Measurements from ENCODE around the gene ZNF688. TPM values are rescaled to one million over a fixed set of nuclear protein-coding genes. Genes with fewer than 3 reads are reported as not detected.
"Not testable (repeated sequence)": the region's sequence is repeated elsewhere in the genome, so short reads cannot be mapped to it uniquely, and the experiment has no call there.

Gene ZNF688
- total and polyA plus RNA-seq, 2 of the 13 experiments (the other 11 are each of a cell fraction or from before 2014, with no cell fraction given), result 2.4 to 5.4 TPM

DNA sequence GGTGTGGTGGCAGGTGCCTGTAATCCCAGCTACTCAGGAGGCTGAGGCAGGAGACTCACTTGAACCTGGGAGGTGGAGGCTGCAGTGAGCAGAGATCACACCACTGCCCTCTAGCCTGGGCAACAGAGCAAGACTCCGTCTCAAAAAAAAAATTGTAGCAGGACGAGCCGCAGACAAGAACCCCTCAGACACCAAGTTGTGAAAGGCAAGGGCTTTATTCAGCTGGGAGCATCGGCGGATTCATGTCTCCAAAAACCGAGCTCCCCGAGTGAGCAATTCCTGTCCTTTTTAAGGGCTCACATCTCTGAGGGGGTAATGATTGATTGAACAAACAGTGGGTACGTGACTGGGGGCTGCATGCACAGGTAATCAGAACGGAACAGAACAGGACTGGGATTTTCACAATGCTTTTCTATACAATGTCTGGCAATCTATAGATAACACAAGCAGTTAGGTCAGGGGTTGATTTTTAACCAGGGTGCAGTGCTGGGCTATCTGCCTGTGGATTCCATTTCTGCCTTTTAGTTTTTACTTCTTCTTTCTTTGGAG is 30.5 kb downstream of the ZNF688 start (continued):
- TF ChIP-seq LCORL (IDR thresholded peaks at IDR 0.05); HNF4G (IDR thresholded peaks at IDR 0.05; ENCODE audit: borderline replicate concordance, low read depth, low read length): not testable (repeated sequence)
- peak; percentile 75 for TF ChIP-seq LCORL (CRISPR knock-in tag; IDR thresholded peaks at IDR 0.05)
- 0 out of 2 replicates have a peak, but pooled peaks have one; percentile 38 for TF ChIP-seq SP4 (CRISPR knock-in tag; IDR thresholded peaks at IDR 0.05)
- TF ChIP-seq, protein P1, sequence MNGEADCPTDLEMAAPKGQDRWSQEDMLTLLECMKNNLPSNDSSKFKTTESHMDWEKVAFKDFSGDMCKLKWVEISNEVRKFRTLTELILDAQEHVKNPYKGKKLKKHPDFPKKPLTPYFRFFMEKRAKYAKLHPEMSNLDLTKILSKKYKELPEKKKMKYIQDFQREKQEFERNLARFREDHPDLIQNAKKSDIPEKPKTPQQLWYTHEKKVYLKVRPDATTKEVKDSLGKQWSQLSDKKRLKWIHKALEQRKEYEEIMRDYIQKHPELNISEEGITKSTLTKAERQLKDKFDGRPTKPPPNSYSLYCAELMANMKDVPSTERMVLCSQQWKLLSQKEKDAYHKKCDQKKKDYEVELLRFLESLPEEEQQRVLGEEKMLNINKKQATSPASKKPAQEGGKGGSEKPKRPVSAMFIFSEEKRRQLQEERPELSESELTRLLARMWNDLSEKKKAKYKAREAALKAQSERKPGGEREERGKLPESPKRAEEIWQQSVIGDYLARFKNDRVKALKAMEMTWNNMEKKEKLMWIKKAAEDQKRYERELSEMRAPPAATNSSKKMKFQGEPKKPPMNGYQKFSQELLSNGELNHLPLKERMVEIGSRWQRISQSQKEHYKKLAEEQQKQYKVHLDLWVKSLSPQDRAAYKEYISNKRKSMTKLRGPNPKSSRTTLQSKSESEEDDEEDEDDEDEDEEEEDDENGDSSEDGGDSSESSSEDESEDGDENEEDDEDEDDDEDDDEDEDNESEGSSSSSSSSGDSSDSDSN (CRISPR knock-in tag; IDR thresholded peaks at IDR 0.05), result 0 out of 2 replicates have a peak, but pooled peaks have one; percentile 20
- peak; percentile 82 for TF ChIP-seq ZMYM2 (CRISPR knock-in tag; IDR thresholded peaks at IDR 0.05)
- TF ChIP-seq BRD4 (CRISPR knock-in tag; IDR thresholded peaks at IDR 0.05), result 0 out of 2 replicates have a peak, but pooled peaks have one; percentile 45
- peak; percentile 94 for TF ChIP-seq MIXL1 (CRISPR knock-in tag; IDR thresholded peaks at IDR 0.05)
- TF ChIP-seq SRY (CRISPR knock-in tag; IDR thresholded peaks at IDR 0.05), result peak; percentile 70; the same call in 1 of the 2 replicates
- TF ChIP-seq NCOA1 (CRISPR knock-in tag; IDR thresholded peaks at IDR 0.05), result peak; percentile 72; the same call in 1 of the 2 replicates
- TF ChIP-seq TBX2 (CRISPR knock-in tag; IDR thresholded peaks at IDR 0.05; ENCODE audit: borderline replicate concordance), result peak; percentile 86
- TF ChIP-seq, protein P2, sequence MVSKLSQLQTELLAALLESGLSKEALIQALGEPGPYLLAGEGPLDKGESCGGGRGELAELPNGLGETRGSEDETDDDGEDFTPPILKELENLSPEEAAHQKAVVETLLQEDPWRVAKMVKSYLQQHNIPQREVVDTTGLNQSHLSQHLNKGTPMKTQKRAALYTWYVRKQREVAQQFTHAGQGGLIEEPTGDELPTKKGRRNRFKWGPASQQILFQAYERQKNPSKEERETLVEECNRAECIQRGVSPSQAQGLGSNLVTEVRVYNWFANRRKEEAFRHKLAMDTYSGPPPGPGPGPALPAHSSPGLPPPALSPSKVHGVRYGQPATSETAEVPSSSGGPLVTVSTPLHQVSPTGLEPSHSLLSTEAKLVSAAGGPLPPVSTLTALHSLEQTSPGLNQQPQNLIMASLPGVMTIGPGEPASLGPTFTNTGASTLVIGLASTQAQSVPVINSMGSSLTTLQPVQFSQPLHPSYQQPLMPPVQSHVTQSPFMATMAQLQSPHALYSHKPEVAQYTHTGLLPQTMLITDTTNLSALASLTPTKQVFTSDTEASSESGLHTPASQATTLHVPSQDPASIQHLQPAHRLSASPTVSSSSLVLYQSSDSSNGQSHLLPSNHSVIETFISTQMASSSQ (IDR thresholded peaks at IDR 0.05; ENCODE audit: low read depth), result peak; percentile 83
- TF ChIP-seq, protein P2 (CRISPR knock-in tag; IDR thresholded peaks at IDR 0.05; ENCODE audit: borderline replicate concordance), result peak; percentile 93
- TF ChIP-seq ZMYM3 (CRISPR knock-in tag; IDR thresholded peaks at IDR 0.05), result peak; percentile 99
- TF ChIP-seq PITX1 (CRISPR knock-in tag; IDR thresholded peaks at IDR 0.05), result peak; percentile 88
- TF ChIP-seq HNF4G (CRISPR knock-in tag; IDR thresholded peaks at IDR 0.05; ENCODE audit: borderline replicate concordance, low read depth), result 0 out of 2 replicates have a peak, but pooled peaks have one; percentile 47
- peak; percentile 37; the same call in 1 of the 2 replicates for TF ChIP-seq HOXD1 (CRISPR knock-in tag; IDR thresholded peaks at IDR 0.05)
- peak; percentile 40; the same call in 1 of the 2 replicates for TF ChIP-seq ZNF629 (CRISPR knock-in tag; conservative IDR thresholded peaks at IDR 0.05)
- peak; percentile 94 for TF ChIP-seq SOX5 (CRISPR knock-in tag; IDR thresholded peaks at IDR 0.05; ENCODE audit: borderline replicate concordance)
- TF ChIP-seq ZBTB3 (CRISPR knock-in tag; IDR thresholded peaks at IDR 0.05; ENCODE audit: borderline replicate concordance, low read depth), result peak; percentile 96
- TF ChIP-seq, protein P3, sequence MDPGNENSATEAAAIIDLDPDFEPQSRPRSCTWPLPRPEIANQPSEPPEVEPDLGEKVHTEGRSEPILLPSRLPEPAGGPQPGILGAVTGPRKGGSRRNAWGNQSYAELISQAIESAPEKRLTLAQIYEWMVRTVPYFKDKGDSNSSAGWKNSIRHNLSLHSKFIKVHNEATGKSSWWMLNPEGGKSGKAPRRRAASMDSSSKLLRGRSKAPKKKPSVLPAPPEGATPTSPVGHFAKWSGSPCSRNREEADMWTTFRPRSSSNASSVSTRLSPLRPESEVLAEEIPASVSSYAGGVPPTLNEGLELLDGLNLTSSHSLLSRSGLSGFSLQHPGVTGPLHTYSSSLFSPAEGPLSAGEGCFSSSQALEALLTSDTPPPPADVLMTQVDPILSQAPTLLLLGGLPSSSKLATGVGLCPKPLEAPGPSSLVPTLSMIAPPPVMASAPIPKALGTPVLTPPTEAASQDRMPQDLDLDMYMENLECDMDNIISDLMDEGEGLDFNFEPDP (CRISPR knock-in tag; conservative IDR thresholded peaks at IDR 0.05), result 0 out of 2 replicates have a peak, but pooled peaks have one; percentile 41
- TF ChIP-seq ZNF343 (CRISPR knock-in tag; IDR thresholded peaks at IDR 0.05), result peak; percentile 31; the same call in 1 of the 2 replicates

Measured in HepG2 (cell line).